A673 (cell line): ENCODE results near the gene RBM8A. TPM values are rescaled to one million over a fixed set of nuclear protein-coding genes. Genes with fewer than 3 reads are reported as not detected.

ENCODE experiments used
- BruUV-seq: library from RNA; stranded (reverse); fragments of 400-500 nt; replicated peaks from 2 replicates; lab custom pipeline; 2021; lab: Mats Ljungman, UMichigan
- CTCF ChIA-PET: fragments of 300-600 bp; sonication (Branson Sonifier 250); formaldehyde crosslinking; loops from one replicate; lab custom pipeline; 2022; ENCODE audit warnings: antibody characterized with exemption; lab: Charles Lee
- POLR2A ChIA-PET: fragments of 300-600 bp; sonication (Branson Sonifier 250); formaldehyde crosslinking; loops from one replicate; lab custom pipeline; 2022; ENCODE audit warnings: antibody characterized with exemption; ENCODE audit not compliant: low non-redundant PET; lab: Charles Lee
- DNase-seq: peaks from one replicate; pipeline ENCODE4 v3.0.0-alpha.2; 2015; ENCODE audit warnings: low spot score
- H3K27ac ChIP-seq: fragments of 200-600 bp; sonication (generic); 2 replicates; pipeline ENCODE4 v1.5.1; 2016; ENCODE audit warnings: mixed run types, low read depth, mild to moderate bottlenecking, mixed read lengths, antibody characterized with exemption, low read length; ENCODE audit not compliant: poor library complexity, severe bottlenecking
- H3K27me3 ChIP-seq: fragments of 200-600 bp; sonication (generic); replicated peaks from 2 replicates; pipeline ENCODE4 v1.6.1; 2017; ENCODE audit warnings: mixed run types, low read depth, mild to moderate bottlenecking, mixed read lengths, antibody characterized with exemption, low read length; ENCODE audit not compliant: insufficient read depth, poor library complexity
- H3K36me3 ChIP-seq: fragments of 200-600 bp; sonication (generic); 2 replicates; pipeline ENCODE4 v1.6.1; 2016; ENCODE audit warnings: mixed run types, mild to moderate bottlenecking, mixed read lengths, antibody characterized with exemption, low read length; ENCODE audit not compliant: insufficient read depth, poor library complexity, severe bottlenecking
- H3K4me1 ChIP-seq: fragments of 200-600 bp; sonication (generic); 2 replicates; pipeline ENCODE4 v1.6.1; 2017; ENCODE audit warnings: mixed run types, mild to moderate bottlenecking, mixed read lengths, antibody characterized with exemption, low read length; ENCODE audit not compliant: insufficient read depth, poor library complexity, severe bottlenecking
- H3K4me3 ChIP-seq: fragments of 200-600 bp; sonication (generic); 2 replicates; pipeline ENCODE4 v1.5.1; 2016; ENCODE audit warnings: low read depth, mixed run types, mild to moderate bottlenecking, mixed read lengths, low read length; ENCODE audit not compliant: poor library complexity, severe bottlenecking
- H3K9me3 ChIP-seq: fragments of 200-600 bp; sonication (generic); 2 replicates; pipeline ENCODE4 v1.6.1; 2016; ENCODE audit warnings: mixed run types, low read depth, mild to moderate bottlenecking, mixed read lengths, antibody characterized with exemption, low read length; ENCODE audit not compliant: poor library complexity, severe bottlenecking
- CTCF ChIP-seq: fragments of 300-800, 200-600 bp; sonication (generic); conservative IDR thresholded peaks from 2 replicates; pipeline ENCODE4 v1.5.1; 2017; ENCODE audit warnings: low read depth, mild to moderate bottlenecking, antibody characterized with exemption, low read length, moderate library complexity, mixed read lengths
- EZH2 ChIP-seq: fragments of 200-600 bp; sonication (generic); IDR thresholded peaks from 2 replicates; pipeline ENCODE4 v1.6.1; 2017; ENCODE audit warnings: borderline replicate concordance, low read depth, mild to moderate bottlenecking, mixed read lengths, antibody characterized with exemption, low read length; ENCODE audit not compliant: poor library complexity, severe bottlenecking
- intact Hi-C: fragments of 100-400 bp; cut with micrococcal nuclease; formaldehyde crosslinking; loops from one replicate; pipeline ENCODE4 v1.10.0; 2022; ENCODE audit not compliant: unreplicated experiment
- total RNA-seq: library from RNA; stranded (reverse); gene quantifications from 2 replicates; pipeline ENCODE4 v1.2.3, GENCODE V29; 2021

Gene RBM8A
- total RNA-seq, 1 experiment from 2014 or later, result 276 TPM

- H3K4me3 ChIP-seq, result no peak overlapping the region
- no TSS peak for BruUV-seq
- H3K27me3 ChIP-seq, result no peaks in the 10 kb centered on the region
- intact Hi-C loops, result no loop called here
- H3K4me1 ChIP-seq, result peaks cover under 1% of the 10 kb centered on the region
- CTCF ChIA-PET, result no interaction called here
- H3K27ac ChIP-seq, result no peak overlapping the region
- POLR2A ChIA-PET, result no interaction called here
- TF ChIP-seq CTCF, result no peak
- no peak for TF ChIP-seq EZH2
- no peaks in the 10 kb centered on the region for H3K9me3 ChIP-seq
- DNase-seq, result no peak
- no peaks in the 10 kb centered on the region for H3K36me3 ChIP-seq
Observed at GRCh38 chr1:145897969-145898368, 29.3 kb downstream of the RBM8A start.

- Histone ChIP-seq H3K4me3 (no peak overlapping the region), H3K27ac (no peak overlapping the region), H3K9me3 (no peaks in the 10 kb centered on the region), H3K4me1 (peaks cover 20% of the 10 kb centered on the region), H3K36me3 (no peaks in the 10 kb centered on the region), H3K27me3 (no peaks in the 10 kb centered on the region)
- ChIA-PET POLR2A (no interaction called here), CTCF (no interaction called here)
- no peak for DNase-seq
- no peak for TF ChIP-seq EZH2
- no peak for TF ChIP-seq CTCF
- intact Hi-C loops, result no loop called here
- BruUV-seq, result no TSS peak
Observed at GRCh38 chr1:145895471-145895870, 31.8 kb downstream of the RBM8A start.

- DNase-seq, result no peak
Observed at GRCh38 chr1:145893306-145894055, 33.8 kb downstream of the RBM8A start.

More at GRCh38 chr1:145893306-145894055, 33.8 kb downstream of the RBM8A start:
- Histone ChIP-seq H3K4me3 (no peak overlapping the region), H3K4me1 (peaks cover 20% of the 10 kb centered on the region), H3K36me3 (no peaks in the 10 kb centered on the region), H3K27ac (no peak overlapping the region), H3K27me3 (no peaks in the 10 kb centered on the region), H3K9me3 (no peaks in the 10 kb centered on the region)
- no TSS peak for BruUV-seq
- intact Hi-C loops, result loop anchor here (2.0 kb wide), 2 partner anchors 25 to 113 kb away; partner anchors contain the start of gene PEX11B
- POLR2A ChIA-PET, result no interaction called here
- CTCF ChIA-PET, result interaction anchor here (2.1 to 2.5 kb wide), 2 partner anchors 17 to 86 kb away, joined by 9 to 13 read pairs; partner anchors contain the start of gene ITGA10
- TF ChIP-seq CTCF (no peak), EZH2 (no peak)
